Kidney (tissue), 22 donors: ENCODE data around the gene PTPRT. TPM values are rescaled to one million over a fixed set of nuclear protein-coding genes. Genes with fewer than 3 reads are reported as not detected.
A peak's percentile ranks its signal among the peaks of the same experiment; 100 is the strongest.

Source experiments
- DNase-seq, 5 donors: peaks; one replicate each; pipeline ENCODE4 v3.0.0-alpha.2; 2013 to 2020
- FAIRE-seq: peaks from 2 replicates; lab custom pipeline; 2012; peaks lifted over from hg19 to GRCh38; lab: Jason Lieb, UNC
- H3K27ac ChIP-seq, 2 donors: one replicate each; pipeline ENCODE4 v1.7.0; 2013; ENCODE audit warnings: low read depth in 2 of 2, low read length in 2 of 2, inconsistent platforms in 1 of 2
- H3K27me3 ChIP-seq: one replicate; pipeline ENCODE4 v1.7.1; 2013; ENCODE audit warnings: low read length, inconsistent platforms; ENCODE audit not compliant: control insufficient read depth, insufficient read depth
- H3K36me3 ChIP-seq, 3 donors: one replicate each; pipeline versions ENCODE4 v1.7.0 to v1.7.1; 2013; ENCODE audit warnings: low read length in 3 of 3, control low read depth in 1 of 3, inconsistent platforms in 1 of 3; ENCODE audit not compliant: insufficient read depth in 3 of 3, control insufficient read depth in 2 of 3
- H3K4me1 ChIP-seq, 3 donors: one replicate each; pipeline versions ENCODE4 v1.7.0 to v1.7.1; 2013; ENCODE audit warnings: low read length in 3 of 3, inconsistent platforms in 1 of 3, low read depth in 1 of 3; ENCODE audit not compliant: control insufficient read depth in 2 of 3, insufficient read depth in 2 of 3
- H3K4me3 ChIP-seq, 3 donors: one replicate each; pipeline versions ENCODE4 v1.7.0 to v1.8.1; 2013; ENCODE audit warnings: low read length in 3 of 3, control low read depth in 1 of 3, inconsistent platforms in 1 of 3
- H3K9ac ChIP-seq, 3 donors: one replicate each; pipeline versions ENCODE4 v1.7.0 to v1.7.1; 2013; ENCODE audit warnings: low read length in 3 of 3, control low read depth in 1 of 3, inconsistent platforms in 1 of 3
- H3K9me3 ChIP-seq, 3 donors: one replicate each; pipeline versions ENCODE4 v1.7.0 to v1.7.1; 2013; ENCODE audit warnings: low read length in 3 of 3, control low read depth in 1 of 3, inconsistent platforms in 1 of 3; ENCODE audit not compliant: control insufficient read depth in 2 of 3, insufficient read depth in 1 of 3
- CTCF ChIP-seq: IDR thresholded peaks from 3 replicates; pipeline ENCODE4 v1.5.1; 2012; ENCODE audit warnings: mild to moderate bottlenecking, moderate library complexity, borderline replicate concordance; ENCODE audit not compliant: insufficient read depth; ENCODE audit errors: extremely low read depth
- intact Hi-C: fragments of 100-400 bp; cut with DNase I; formaldehyde crosslinking; loops from one replicate; pipeline ENCODE4 v1.11.1; 2022
- long read RNA-seq, 10 donors: library from polyadenylated mRNA in 1 of 10; unstranded in 1 of 10; transcript quantifications; one replicate each; pipeline ENCODE4 v2.0.0 and lab custom pipeline, GENCODE V29; 2021 to 2026
- polyA plus RNA-seq: library from polyadenylated mRNA; stranded (reverse); fragments of 350-450 nt; fragmentation: Illumina TruSeq; extraction: RNeasy Lipid Tissue Mini Kit (QIAGEN cat#74804); gene quantifications from one replicate; pipeline ENCODE4 v1.2.3, GENCODE V29; 2014; ENCODE audit warnings: low read depth, low replicate concordance; ENCODE audit not compliant: insufficient read depth
- total RNA-seq: library from RNA; stranded (reverse); fragmentation: NEBNext Ultra II Directional; extraction: Animal tissue kit (Norgen Biotek cat#: 25700); gene quantifications from one replicate; pipeline ENCODE4 v1.2.1, GENCODE V29; 2021
- donor health status: control.
- donor health status: control.
- donor health status: control.
- donor health status: control.
- donor health status: control.
- donor health status: DM: yes; HTN: yes; CAD: no.
- donor health status: Normal renal cell carcinoma (clear cell type).

PTPRT gene
- total RNA-seq = 0.60 TPM
- not detected for polyA plus RNA-seq
- long read RNA-seq, donor 1 = 0 reads
- long read RNA-seq, donor 2 = 0 reads
- long read RNA-seq, donor 3 = 0 reads
- long read RNA-seq, donor 4 = 0 reads
- long read RNA-seq, donor 5 = 0 reads
- long read RNA-seq, donor 6 = 0 reads
- long read RNA-seq, donor 7 = 0 reads
- long read RNA-seq, donor 8 = 0 reads
- long read RNA-seq, donor 9 = 0 reads
- long read RNA-seq, donor 10 = 0 reads

DNA sequence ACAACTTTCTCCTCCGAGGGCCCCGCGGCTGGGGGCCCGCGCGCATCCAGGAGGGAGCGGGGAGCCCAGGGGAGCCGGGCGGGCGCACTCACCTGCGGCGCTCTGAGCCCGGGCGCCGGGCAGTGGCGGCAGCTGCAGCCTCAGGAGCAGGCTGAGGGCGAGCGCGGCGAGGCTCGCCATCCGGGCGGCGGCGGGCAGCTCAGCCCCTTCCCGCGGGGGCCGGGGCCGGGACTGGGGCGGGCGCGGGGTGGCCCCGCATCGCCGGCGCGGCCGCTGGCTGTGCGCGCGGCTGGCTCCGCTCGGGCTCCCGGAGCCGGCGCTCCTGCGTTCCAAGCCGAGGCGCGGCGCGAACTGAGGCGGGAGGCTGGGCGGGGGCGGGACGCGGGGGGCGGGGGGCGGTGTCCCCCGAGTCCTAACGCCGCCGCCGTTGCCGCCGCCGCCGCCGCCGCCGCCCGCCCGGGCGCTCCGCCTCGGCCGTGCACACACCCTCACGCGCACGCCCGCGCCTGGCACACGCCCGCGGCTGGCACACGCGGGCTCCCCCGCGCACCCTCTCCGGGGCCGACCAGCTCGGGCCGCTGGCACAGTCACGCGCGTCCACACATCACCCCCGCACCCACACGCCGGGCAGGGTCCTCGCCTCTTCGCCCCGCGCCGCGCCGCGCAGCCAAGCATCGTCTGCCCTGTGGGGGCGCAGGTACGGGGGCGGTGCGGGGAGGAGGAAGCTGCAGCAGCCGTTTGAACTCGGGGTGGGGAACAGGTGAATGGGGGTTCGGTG is at the start of gene PTPRT:
Gene PTPRT (minus strand): TSS at position 353 of the 778 bp plus-strand sequence. CDS start 173 bp downstream, at position 180.
- H3K4me3 ChIP-seq = no peak within 1 kb of the TSS
- H3K27me3 ChIP-seq = peaks cover 19% of the 10 kb centered on the region
- no peak for TF ChIP-seq CTCF
- no peaks in the 10 kb centered on the region for H3K4me1 ChIP-seq
- DNase-seq (peak in 1 of 5 donors; percentile 36), FAIRE-seq (no peak)
- H3K9me3 ChIP-seq = no peaks in the 10 kb centered on the region
- H3K27ac ChIP-seq = no peak within 1 kb of the TSS
- H3K9ac ChIP-seq = no peak within 1 kb of the TSS
- intact Hi-C loops = no loop called here
- H3K36me3 ChIP-seq = no peaks in the 10 kb centered on the region

DNA sequence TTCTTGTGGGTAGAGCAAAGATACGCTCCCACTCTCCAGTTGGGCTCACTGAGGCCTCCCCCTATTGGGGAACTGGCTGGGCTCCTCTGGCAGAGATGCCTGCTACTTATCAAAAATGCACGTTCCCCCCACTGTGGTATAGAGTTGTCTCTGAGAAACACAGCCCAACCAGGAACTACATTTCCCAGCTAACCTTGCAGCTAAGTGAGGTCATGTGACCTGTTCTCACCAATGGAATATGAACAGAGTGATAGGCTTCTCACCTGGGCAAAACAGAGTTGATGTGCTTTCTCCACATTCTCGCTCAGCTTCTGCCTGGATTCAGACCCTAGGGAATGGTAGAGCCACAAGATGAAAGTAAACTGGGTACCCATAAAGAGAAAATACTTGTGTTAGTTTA is 49.1 kb upstream of the PTPRT start:
- intact Hi-C loops = no loop called here
- H3K9me3 ChIP-seq = peaks cover 0 to 6% (median 0%) of the 10 kb centered on the region in 3 donors
- TF ChIP-seq CTCF = no peak
- no peak overlapping the region for H3K27ac ChIP-seq
- no peak for DNase-seq
- no peaks in the 10 kb centered on the region for H3K27me3 ChIP-seq
- H3K36me3 ChIP-seq = no peaks in the 10 kb centered on the region
- no peak overlapping the region for H3K9ac ChIP-seq
- no peaks in the 10 kb centered on the region for H3K4me1 ChIP-seq
- no peak for FAIRE-seq
- H3K4me3 ChIP-seq = no peak overlapping the region

DNA sequence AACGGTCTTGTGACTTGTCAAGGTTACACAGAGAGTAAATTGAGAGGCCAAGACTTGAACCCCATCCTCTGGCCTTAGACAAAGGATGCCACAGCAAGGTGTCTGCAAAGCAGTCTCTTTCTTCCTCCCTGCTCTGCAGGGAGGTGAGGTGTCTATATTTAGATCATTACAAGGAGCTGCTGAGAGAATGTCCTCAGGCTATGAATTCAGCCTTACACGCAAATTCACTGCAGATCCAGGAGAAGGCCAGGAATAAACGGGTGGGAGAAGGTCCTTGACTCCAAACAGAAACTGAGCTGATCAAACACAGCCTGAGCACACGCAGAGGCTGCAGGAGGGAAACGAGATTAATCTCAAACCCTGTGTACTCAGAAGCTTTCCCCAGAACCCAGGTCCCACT is 48.6 kb upstream of the PTPRT start:
- no peak for DNase-seq
- Histone ChIP-seq H3K36me3 (no peaks in the 10 kb centered on the region), H3K4me1 (no peaks in the 10 kb centered on the region), H3K27ac (no peak overlapping the region), H3K4me3 (no peak overlapping the region), H3K9ac (no peak overlapping the region), H3K27me3 (no peaks in the 10 kb centered on the region), H3K9me3 (peaks cover 0 to 6% (median 0%) of the 10 kb centered on the region in 3 donors)
- intact Hi-C loops = no loop called here
- FAIRE-seq = no peak
- TF ChIP-seq CTCF = no peak
